GM20000 (cell line): ENCODE measurements around the gene RASSF4.

ENCODE experiments used
- DNase-seq: peaks from one replicate; pipeline ENCODE4 v3.0.0; 2012; ENCODE audit warnings: low spot score
- CTCF ChIP-seq: IDR thresholded peaks from 2 replicates; pipeline ENCODE4 v1.5.1; 2012; ENCODE audit warnings: mild to moderate bottlenecking, control low read depth; ENCODE audit errors: extremely low read depth, missing control alignments

The RASSF4 gene

GRCh38 chr10:44956226-44956625, 3.4 kb upstream of the RASSF4 start:
- TF ChIP-seq CTCF: no peak
- no peak for DNase-seq

GRCh38 chr10:44956717-44957706, 2.6 kb upstream of the RASSF4 start:
- TF ChIP-seq CTCF: no peak
- no peak for DNase-seq

GRCh38 chr10:44958196-44958897, 1.3 kb upstream of the RASSF4 start:
- no peak for DNase-seq
- TF ChIP-seq CTCF: no peak

GRCh38 chr10:44958898-44959246, 730 bp upstream of the RASSF4 start:
- TF ChIP-seq CTCF: no peak
- no peak for DNase-seq

GRCh38 chr10:44960088-44960460, 472 bp downstream of the RASSF4 start:
- no peak for TF ChIP-seq CTCF
- DNase-seq: no peak

DNA sequence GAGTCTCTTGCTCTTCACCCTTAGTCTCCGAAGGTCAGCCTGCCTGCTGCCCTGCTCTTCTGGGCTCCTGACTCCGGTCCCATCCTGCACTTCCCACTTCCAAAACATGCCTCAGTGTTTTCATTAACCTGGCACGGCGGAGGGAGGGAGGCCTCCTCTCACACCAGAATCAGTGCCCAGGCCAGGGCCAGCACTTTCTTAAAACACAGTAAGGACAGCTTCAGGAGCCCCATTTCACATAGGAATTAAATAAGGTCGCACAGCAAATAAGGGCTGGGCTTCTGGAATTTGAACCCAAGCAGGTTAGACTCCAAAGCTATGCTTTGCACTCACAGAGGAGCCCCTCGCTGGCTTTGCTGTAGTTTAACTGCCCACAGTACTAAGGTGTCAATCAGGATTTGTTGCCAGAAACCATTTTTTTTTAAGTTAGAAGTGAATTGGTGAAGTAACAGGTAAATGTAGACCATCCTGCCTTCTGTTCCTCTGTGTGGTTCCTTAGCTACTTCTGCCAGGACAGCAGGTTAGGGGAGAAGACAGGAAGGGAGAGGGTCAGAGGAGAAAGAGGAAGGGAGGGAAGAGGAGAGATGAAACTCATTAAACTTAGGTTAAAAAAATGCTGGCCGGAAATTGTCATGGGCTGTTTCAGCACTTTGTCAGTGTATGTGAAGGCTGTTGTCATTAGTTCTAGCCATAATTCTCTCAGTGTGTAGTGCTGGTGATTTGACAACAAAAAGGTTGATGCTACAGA, 1.1 kb downstream of the RASSF4 start:
- no peak for DNase-seq
- TF ChIP-seq CTCF: no peak

DNA sequence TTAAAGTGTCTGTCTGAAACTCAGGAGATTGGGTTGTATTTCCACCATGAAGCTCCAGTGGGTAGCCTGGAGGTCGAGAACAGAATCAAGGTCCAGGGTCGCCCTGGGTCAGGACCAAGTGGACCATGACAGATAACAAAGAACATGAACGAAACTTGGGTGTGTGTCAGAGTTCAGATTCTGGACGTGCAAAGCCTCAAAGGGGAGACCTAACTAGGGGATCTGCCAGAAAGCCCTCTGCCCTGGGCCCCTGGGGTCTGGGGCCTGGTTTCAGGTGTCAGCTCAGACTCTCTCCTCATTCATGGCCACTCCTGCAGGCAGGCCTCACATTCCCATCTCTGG, 1.6 kb downstream of the RASSF4 start:
- no peak for TF ChIP-seq CTCF

More for the DNA sequence above, 1.6 kb downstream of the RASSF4 start:
- DNase-seq: no peak
